Eye (tissue), 1 donor: ENCODE results near the gene RILP.
A peak's percentile ranks its signal among the peaks of the same experiment; 100 is the strongest.

Experiments
- DNase-seq: peaks from one replicate; pipeline ENCODE4 v3.0.0-alpha.2; 2015

Gene RILP

DNA sequence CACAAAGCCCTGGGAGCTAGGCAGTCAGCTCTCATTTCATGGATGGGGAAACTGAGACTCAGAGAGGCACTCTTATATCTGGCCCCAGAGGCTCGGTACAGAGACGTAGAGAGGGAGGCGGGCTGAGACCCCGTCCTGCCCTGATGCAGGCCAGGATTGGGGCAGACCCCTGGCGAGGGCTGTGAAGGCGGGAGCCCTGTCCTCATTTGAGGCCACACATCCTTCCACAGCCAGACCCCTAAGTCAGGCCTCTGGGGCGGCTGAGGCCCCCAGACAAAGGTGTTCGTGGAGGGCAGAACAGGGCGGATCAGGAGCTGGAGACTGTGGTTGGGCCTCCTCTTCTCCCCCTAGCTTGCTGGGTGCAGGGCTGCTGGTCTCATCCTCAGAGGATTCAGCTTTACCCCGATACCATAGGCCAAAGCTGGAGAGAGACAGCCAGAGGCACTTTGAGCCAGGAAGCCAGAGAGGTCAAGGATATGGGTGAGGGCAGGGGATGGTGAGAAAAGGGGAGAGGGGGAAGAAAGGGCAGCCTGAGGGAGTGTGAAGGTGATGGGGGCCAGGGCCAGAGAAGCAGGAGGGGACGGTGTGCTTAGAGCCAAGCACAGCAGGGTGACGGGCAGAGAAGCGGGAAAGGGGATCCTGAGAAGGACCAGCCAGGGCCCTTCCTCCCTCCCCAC lies 3.3 kb downstream of the RILP start:
- no peak for DNase-seq

- DNase-seq, result no peak
These were observed 4.2 kb downstream of the RILP start, which contains the start of gene SCARF1 for GRCh38 chr17:1645207-1646171. Gene SCARF1, minus strand, starts transcription at chr17:1645732. Its CDS starts 35 bp downstream, at chr17:1645697.

DNA sequence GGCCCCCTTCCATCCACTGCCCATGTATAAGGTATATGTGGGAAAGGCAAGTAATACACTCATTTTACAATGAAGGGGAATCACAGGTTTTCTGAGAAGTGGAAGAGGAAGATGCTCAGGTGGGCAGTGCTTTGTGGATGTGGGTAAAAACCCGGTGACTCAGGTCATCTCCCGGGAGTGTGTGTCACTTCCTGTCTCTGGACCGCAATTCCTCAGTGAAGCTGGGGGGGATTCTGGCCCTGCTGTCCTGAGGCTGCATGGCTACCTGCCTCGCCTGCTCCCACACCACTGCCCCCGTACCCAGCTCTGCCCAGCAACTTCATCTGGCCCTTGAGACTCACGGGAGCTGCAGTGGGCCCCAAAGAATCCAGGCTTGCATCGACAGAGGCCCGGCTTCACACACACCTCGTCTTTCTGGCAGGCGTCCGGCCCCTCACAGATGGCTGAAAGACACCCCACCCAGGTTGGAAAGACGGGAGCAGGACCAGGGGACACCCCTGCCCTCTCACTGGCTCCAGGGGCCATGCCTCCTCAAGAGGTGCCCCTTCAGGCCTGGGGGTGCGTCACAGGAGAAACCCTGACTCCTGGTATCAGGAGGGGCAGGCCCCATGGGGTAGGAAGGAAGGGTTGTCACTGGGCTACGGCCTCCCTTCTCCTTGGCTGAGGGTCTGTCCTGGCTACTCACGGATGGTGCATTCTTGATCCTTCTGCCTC lies 5.0 kb downstream of the RILP start:
- no peak for DNase-seq

DNA sequence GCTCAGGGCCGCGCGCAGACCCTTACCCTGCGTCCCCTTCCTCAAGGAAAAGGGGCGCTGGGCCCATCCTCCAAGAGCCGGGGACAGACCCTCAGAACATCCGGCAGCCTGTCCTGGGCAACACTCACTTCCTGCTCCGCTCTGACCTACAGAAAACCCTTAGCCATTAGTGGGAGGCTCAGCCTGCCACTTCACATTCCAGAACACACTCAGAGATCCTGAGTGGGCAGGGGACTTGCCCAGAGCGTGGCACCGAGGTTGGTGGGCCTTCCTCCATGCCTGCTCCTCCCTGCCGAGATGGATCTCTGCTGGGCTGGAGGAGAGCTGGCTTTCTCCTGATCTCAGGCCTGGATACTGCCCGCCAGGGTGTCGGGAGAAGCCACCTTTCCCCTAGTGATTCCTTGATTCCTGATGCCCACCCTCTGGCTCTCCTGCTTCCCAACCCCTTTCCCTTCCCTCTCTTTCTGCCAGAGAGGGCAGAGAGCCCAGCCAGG lies 5.6 kb downstream of the RILP start:
- no peak for DNase-seq

GRCh38 chr17:1643293-1643998 lies 6.2 kb downstream of the RILP start:
- DNase-seq, result peak; percentile 60

DNA sequence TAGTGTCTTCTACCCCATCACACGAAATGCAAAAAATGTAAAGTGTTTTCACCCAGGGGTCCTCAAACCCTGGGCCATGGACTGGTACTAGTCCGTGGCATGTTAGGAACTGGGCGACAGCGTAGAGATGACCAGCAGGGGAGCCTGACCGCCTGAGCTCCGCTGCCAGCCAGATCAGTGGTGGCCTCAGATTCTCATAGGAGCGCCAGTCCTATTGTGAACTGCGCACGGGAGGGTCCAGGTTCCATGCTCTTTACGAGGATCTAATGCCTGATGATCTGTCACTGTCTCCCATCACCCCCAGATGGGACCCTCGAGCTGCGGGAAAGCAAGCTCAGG lies 8.6 kb downstream of the RILP start:
- DNase-seq, result no peak

DNA sequence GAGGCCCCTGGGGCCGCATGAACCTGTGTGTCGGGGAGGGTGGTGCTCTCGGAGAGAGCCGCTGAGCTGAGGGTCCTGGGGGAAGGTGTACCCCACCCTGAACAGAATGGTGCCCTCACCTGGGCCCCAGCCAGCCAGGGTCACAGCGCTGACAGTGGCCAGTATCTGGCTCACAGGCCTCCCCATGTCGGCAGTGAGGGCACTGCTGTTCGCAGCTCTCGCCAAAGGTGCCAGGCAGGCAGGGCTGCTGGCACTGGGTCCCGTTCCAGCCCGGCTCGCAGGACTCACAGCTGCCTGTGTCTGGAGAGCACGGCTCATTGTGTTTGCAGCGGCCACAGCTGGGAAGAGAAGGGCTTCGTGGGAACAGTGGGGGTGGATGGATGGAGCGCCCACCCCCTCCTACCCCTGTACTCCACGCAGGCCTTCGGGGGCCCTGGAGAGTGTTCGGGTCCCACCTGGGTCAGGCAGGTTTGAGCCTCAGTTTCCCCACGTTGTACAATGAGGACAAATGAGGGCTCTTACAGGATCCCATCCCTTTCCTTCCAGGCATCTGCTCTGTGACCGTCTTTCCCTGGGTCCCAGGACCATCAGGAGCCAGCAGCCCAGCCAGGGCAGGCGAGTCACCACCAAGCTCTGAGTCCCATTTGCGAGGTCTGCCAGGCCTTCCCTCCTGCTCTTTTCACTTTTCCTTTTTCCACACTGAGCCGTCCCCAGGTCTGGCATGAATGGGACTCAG lies 9.2 kb downstream of the RILP start:
- DNase-seq, result no peak

DNA sequence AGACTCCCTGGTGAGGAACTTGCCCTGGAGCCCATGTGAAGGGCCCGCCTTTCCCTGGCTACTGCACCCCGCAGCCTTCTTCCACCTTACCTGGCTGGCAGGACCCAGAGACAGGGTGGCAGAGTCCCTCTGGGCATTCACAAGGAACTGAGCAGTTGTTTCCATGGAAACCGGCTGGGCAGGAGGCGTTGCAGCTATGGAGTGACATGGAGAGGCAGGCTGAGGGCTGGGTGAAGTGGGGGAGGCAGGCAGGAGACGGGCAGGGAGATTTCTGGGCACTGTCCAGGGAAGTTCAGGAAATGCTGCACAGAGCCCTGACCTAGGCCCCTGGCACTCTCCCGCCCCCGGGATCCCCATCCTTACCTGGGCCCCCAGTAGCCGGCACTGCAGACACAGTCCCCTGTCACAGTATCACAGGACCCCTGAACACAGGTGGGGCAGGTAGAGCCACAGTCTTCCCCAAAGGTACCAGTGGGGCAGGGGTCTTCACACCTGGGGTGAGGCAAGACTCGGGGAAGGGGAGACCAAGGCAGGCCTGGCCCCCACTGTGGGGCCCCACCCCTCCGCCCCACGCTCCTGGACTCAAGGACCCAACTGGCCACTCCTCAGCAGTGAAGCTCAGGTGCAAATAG lies 10.0 kb downstream of the RILP start:
- DNase-seq, result peak; percentile 54

DNA sequence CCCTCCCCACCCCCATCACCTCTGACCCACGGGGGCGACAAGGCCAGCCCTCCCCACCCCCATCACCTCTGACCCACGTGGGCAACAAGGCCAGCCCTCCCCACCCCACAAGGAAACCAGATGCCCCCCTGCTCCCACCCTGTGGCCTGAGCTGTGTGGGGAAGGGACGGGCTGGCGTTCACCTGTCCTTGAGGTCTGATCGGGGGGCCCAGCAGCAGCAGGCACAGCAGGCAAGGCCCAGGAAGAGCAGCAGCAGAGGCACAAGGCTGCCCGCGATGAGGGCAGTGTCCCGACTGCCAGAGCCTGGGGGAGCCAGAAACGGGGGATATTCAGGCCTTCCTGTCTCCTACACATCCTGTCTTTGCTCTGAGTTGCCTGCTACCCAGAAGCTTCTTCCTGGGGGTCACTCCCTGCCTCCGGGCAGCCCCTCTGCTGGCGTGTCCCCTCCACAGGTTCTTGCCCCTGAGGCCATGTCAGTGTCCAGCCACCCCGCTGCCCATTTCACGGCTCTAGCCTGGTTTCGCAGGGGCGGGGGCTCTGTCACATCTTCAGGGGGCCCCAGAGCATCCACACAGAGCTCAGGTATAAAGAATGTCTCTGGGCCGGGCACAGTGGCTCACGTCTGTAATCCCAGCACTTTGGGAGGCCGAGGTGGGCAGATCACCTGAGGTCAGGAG lies 10.9 kb downstream of the RILP start:
- no peak for DNase-seq

DNA sequence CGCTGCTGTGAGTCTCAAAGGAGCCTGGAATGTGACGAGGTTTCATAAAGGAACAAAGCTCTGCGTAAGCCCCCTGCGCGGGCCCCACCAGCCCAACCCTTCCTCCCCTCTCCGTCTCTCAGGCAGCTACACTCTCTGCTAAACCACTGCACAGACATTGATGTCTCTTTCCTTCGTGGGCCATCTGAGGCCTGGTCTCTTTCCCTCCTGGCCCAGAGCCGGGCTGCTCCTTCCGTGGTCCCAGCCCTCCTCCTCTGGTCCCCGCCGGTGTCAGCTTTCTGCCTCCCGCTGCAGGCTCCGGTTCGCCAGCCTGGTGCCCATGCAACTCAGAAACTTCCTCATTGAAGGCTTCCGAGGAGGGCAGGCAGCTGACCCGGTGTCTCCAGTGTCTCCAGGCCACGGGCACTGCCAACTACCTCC lies 11.5 kb downstream of the RILP start:
- DNase-seq, result peak; percentile 87

GRCh38 chr17:1636732-1637285 lies 12.9 kb downstream of the RILP start:
- DNase-seq, result no peak

- no peak for DNase-seq
These were observed 13.8 kb downstream of the RILP start for GRCh38 chr17:1635675-1636465.

GRCh38 chr17:1634841-1635650 lies 14.6 kb downstream of the RILP start:
- DNase-seq, result no peak

GRCh38 chr17:1630662-1631061 lies 19.0 kb downstream of the RILP start:
- DNase-seq, result no peak

DNA sequence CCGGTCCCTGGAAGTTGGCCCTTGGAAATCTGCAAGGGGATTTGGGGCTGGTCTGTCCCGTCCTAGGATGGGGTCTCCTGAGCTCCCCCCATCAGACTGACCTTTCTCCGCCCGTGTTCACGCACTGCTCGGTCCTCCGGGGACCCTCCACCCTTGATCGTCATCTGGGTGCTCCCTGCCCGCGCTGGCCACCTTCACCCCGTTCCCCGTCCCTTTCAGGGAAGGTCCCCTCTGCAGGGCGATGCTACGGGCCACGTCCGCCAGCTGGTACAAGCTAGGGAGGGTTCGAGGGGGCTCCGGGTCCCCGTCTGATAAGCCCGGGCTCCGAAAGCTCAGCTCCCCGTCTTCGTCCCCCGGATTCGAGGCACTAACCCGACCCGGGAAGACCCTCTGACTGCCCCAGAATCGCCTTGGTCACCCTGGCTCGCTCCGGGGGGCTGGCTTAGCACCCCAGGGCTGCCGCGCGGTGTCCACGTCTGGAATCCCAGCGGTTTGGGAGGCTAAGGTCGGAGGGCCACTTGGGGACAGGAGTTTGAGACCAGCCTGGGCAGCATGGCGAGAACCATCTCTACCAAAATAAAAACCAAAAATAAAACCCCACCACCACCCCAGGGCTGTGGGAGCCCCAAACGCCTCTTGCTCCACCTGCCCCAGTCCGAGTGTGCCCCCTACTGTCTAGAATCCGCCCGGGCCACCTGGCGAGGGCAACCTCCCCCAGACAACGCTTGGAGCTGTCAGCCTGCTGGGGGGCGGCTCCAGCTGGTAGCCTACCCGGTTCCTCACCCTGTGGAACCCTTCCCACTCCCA lies 20.0 kb downstream of the RILP start:
- DNase-seq, result peak; percentile 53

DNA sequence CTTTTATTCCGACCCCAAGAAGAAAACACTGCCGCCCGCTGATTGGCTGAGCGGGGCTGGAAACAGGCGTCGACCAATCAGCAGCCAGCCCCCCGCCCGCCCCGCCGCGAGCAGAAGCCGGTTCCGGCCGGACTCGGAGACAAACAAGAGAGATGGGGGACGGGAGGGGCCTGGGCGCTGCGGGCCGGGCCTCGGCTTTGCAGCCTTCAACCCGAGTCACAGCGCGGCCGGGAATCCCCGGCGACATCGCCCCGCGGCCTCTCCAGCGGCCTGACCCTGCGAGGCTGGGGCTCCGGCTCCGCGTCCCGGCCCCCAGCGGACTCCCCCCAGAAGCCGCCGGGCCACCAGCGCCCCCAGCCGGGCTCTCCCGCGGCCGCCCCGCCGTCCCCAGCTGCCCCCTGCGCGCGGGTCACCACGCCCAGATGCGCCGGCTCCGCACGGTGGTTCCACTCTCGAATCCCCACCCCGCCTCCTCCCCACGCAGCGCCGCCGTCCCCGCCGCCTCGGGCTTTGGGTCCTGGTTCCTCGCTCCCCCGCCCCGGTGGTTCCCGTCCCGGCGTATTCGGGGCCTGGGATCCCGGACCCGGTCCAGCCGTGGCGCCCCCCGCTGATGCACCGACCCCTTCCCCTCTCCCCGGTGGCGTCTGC lies 20.7 kb downstream of the RILP start:
- peak; percentile 98 for DNase-seq
